GM19238 (cell line): Measurements from ENCODE around the gene RNASE2.
"Not testable (repeated sequence)": the region's sequence is repeated elsewhere in the genome, so short reads cannot be mapped to it uniquely, and the experiment has no call there.

ENCODE experiments used
- DNase-seq: peaks from one replicate; pipeline ENCODE4 v3.0.0; 2011; ENCODE audit warnings: low spot score; ENCODE audit not compliant: insufficient read length

Gene RNASE2

DNA sequence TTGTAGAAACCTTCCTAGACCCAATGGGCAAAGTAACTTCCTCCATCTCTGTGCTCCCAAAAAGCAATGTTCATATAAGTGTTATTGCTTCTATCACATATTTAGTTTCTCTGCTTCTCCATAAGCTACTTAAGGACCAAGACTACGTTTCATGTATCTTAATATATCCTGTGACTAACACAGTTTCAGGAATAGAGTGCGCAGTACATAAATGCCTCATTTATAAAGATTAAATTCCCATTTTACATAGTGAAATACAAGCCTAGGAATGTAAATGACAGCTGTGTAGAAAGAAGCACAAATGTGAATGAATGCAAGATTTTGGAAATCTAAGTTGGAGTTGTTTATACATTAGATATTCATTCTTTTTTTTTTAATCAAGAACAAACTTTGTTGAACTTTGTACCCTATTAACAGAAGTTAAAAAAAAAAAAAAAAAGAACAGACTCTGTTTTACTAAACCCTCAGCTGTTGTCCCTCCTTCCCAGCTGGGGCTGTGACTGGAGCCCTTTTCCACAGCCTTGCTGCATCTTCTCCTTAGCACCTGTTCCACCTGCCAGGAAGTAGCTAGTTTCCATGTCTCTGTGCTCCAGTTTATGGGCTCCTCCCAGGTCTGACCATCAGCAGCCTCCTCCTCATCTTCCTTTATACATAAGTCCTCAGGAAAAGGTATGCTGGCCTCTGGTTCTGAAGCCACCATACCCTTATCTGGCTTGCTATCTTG, 27.5 kb downstream of the RNASE2 start:
- DNase-seq, result no peak

DNA sequence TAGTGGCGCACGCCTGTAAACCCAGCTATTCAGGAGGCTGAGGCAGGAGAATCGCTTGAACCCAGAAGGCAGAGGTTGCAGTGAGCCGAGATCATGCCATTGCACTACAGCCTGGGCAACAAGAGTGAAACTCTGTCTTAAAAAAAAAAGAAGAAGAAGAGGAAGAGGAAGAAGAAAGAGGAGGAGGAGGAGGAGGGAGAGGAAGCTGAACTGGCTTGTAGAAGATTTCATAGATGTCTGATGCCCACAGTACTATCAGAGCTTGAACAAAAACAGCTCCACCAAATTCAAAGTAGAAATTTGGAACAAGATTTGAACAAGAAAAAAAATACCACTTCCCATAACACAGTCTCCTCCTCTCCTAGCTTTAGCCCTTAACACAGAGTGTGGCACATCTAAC, 30.4 kb downstream of the RNASE2 start:
- DNase-seq, result not testable (repeated sequence)

DNA sequence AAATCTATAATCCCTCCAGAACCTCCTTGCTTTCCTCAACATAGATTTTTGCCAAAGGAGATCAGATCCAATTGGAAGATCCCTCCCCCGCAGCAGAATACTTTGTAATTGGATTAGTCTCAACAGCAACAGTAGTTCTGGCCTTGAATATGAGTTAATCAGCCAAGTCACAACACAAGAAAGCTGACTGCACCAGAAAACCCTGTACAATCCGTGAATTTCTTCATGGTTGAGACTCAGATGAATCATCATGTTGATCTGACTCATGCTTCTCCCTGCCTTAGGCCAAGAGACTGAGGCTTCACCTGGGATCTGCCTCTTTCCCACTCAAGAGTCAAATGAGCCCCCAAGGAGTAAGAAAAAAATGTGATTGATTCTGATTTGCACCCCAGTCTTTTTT, 31.5 kb downstream of the RNASE2 start:
- DNase-seq, result no peak

DNA sequence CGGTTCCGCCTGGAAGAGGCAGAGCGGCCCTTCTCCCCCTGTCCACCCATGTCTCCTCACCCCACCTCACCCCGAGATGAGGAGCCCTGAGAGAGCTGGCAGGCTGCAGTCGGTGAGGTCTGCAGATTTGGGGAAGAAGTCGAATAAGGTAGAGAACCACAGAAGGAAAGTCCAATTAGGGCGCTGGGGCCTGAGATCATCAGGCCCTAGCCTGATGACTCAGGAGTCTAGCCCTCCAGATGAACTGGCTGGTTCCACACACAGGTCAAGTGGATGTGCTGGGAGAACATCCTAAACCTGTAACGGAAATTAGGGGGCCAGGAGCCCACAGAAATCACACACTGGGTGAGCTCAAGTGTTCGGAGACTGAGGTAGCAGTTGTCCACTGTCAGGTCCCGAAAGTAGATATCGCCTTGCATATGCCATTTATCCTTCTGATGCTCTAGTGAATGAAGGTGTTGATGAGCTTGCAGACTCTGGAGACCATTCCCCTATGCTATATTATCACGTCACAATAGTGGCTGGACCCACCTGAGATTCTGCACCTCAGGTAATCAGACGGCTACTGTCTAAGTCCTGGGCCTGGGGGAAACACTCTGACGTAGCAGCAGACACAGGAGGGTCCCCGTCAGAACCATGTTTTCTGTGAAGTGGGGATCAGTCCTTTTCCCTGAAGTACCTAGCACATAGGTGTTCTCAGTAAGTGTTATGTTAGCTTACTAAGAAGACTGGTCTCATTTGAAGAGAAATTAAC, 33.6 kb downstream of the RNASE2 start:
- DNase-seq, result no peak

DNA sequence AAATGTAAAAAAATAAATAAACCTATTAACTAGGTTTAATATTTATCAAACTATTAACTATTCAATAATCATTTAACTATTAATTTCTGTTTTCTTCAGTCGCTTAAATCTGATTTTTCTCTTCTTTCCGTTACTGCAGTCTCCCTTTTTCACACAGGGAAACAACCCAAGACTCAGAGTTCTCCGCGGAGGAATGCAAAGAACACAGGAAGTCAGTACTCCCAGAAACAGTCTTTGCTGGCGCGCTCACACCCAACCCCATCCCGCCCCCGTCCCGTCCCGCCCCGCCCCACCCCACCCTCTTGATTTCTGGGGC, 34.1 kb downstream of the RNASE2 start:
- no peak for DNase-seq

DNA sequence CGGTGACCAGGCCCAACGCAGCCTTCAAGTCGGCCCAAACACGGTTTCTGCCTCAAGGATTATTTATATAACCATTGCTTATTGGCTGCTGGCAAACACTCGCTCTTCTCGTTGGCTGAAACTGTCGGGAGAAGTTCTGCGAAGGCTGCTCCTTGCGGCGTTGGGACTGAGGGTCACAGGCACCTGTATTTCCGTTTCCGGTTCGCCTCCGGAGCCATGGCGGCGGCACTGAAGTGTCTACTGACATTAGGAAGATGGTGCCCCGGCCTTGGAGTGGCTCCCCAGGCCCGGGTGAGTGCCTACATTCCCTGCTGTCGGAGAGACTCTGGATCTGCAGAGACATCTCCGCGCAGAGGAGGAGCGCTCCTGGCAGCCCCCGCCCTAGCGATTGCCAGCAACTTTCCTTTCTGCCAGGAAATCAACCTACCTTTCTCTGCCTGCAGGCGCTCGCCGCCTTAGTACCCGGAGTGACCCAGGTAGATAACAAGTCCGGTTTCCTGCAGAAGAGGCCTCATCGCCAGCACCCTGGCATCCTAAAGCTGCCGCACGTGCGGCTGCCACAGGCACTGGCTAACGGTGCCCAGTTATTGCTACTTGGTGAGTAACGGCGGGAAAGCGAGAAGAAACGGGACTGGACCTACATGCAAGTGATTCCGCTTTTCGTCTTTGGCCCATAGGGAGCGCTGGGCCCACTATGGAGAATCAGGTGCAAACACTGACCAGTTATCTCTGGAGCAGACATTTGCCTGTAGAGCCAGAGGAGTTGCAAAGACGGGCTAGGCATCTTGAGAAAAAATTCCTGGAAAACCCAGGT, 34.7 kb downstream of the RNASE2 start, which contains the start of gene METTL17:
METTL17 (plus strand) TSS at position 194 of the 814 bp plus-strand sequence; CDS start at position 217, 23 bp downstream.
- DNase-seq, result peak; percentile 85

DNA sequence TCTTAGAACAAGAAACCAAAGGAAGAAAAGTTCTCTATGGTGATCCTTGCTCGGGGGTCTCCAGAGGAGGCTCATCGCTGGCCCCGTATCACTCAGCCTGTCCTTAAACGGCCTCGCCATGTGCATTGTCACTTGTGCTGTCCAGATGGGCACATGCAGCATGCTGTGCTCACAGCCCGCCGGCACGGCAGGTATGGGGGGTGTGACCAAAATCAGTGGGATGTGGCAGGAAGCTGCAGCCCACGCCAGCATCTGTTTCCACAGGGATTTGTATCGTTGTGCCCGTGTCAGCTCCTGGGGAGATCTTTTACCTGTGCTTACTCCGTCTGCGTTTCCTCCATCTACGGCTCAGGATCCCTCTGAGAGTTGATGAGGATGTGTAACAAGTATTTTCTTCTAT, 41.2 kb downstream of the RNASE2 start:
- DNase-seq, result no peak

DNA sequence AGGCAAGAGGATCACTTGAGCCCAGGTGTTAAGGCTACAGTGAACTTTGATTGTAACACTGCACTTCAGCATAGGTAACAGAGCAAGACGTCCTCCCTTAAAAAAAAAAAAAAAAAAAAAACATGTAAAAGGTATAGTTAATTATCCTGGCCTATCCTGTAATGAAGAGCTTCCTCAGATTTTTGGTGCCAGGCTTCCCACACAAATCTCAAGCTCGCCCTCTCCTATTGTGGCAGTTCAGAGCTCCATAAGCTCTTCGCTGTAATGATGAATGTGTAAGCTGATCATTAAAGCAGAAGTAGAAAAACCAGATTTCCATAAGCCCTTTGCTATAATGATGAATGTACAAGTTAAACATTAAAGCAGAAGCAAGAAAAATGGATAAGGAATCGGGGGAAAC, 41.8 kb downstream of the RNASE2 start:
- DNase-seq, result no peak

DNA sequence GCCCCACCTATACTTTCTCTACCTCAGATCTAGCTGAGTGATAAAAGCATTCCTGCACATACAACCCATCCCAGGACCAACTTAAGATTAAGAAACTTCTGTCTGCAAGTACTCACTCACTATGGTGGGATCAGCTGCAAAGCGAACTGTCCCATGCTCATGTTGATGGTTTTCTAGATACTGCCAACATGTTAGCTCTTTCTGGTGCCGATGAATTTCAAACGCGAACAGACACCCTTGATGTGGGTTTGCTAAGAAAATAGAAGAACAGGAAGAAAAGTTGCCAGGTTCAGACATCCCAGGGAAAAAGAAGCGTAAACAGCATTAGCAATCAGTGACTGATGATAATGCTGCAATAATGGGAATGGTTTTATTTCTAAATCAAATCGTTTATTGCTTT, 42.3 kb downstream of the RNASE2 start:
- no peak for DNase-seq

DNA sequence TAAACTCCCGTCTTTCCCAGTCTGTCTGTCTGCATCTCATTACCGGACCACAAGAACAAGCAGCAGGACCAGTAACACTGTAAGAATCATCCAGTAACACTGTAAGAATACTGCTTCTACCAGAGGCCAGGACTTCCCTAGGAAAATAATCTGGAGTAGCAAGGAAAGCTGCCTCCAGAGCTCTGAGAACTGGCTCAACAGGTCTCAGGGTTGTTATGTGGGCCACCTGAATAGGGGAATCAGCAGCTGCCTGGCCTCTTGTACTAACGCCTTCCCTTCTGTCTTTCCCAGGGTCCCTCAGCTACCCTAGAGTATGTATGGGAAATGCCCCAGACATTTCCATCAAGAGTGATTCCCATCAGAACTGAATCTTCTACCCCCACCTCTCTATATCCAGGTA, 42.9 kb downstream of the RNASE2 start:
- no peak for DNase-seq

DNA sequence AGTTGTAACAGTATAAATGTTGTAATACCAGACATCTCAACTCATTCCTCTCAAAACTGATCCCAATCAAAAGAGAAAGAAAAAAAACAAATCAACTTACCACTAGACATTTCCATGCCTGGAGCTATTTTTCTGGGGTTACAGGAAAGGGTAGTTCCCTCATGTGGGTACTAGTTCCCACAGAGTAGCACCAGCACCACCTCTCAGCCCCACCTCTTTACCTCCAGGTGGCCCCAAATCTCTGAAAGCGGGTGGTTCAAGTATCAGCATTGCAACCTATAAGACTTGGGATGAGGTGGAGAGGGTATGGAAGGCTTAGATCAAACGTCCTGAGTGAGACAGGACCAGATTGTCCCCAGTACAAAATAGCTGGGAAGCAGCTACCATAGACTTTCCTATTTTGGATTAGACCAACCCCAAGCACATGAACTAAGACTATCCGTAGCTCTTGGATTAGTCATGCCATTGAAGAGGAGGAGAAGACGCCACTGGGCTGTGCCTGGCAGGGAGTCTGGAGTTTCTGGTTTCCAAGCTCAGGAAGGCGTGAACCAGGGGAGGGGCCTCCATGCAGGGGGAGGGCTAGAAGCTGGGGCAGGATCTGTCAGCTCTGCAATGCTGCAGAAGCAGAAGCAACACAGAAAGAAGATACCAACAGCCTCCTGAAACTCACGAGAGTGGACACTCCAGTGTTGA, 43.5 kb downstream of the RNASE2 start, which contains the start of gene SLC39A2:
SLC39A2 (plus strand) TSS at position 620 of the 693 bp plus-strand sequence. CDS start 154 bp downstream, outside the sequence.
- DNase-seq, result no peak

DNA sequence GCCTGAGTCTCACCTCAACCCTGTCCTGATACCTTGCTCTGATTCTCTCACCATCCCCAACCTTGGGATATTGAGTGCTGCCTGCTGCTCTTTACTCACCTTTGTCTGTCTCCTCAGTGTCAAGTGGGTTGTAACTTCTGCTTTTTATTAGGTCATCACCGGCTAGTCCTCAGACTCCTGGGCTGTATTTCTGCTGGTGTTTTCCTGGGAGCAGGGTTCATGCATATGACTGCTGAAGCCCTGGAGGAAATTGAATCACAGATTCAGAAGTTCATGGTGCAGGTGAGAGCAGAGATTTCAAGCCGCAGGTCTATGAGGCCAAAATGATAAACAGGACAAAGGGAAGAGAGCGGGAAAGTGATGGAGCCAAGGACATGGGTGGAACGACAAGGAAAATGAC, 44.3 kb downstream of the RNASE2 start:
- no peak for DNase-seq

DNA sequence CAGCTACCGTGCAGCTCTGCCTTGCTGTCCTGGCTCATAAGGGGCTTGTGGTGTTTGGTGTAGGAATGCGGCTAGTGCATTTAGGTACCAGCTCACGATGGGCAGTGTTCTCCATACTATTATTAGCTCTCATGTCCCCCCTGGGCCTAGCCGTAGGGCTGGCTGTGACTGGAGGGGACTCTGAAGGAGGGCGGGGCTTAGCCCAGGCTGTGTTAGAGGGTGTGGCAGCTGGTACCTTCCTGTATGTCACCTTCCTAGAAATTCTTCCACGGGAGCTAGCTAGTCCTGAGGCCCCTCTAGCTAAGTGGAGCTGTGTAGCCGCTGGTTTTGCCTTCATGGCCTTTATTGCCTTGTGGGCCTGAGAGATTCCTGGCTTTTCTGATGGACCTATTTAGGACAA, 45.9 kb downstream of the RNASE2 start:
- no peak for DNase-seq

DNA sequence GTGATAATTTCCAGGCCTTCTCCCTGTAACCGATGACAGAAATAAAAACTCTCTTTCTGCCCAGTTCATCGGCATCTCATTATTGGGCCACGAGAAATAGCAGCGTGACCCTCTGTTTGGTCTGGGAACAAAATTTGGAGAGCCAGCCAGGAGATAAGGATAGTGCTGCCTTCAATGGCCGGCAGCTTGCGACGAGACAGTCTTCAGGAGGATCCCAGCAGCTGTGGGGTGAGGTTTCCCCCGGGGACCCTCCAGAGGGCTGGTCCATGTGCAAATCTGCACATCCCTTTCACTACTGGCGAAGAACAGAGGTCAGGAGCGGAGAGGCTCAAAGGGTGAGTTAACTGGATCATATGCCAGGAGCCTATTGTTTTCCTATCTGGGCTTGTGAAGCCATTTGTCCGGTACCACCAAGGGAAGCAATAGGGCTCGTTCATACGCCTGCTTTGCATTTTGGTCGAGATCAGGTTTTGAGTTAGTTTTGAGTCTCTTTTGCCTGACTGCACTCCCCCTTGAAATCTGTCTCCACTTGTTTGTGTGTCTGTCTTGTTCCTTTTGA, 48.6 kb downstream of the RNASE2 start:
- no peak for DNase-seq
